ENCODE data around the gene DNAJC17.

Gene DNAJC17

DNA sequence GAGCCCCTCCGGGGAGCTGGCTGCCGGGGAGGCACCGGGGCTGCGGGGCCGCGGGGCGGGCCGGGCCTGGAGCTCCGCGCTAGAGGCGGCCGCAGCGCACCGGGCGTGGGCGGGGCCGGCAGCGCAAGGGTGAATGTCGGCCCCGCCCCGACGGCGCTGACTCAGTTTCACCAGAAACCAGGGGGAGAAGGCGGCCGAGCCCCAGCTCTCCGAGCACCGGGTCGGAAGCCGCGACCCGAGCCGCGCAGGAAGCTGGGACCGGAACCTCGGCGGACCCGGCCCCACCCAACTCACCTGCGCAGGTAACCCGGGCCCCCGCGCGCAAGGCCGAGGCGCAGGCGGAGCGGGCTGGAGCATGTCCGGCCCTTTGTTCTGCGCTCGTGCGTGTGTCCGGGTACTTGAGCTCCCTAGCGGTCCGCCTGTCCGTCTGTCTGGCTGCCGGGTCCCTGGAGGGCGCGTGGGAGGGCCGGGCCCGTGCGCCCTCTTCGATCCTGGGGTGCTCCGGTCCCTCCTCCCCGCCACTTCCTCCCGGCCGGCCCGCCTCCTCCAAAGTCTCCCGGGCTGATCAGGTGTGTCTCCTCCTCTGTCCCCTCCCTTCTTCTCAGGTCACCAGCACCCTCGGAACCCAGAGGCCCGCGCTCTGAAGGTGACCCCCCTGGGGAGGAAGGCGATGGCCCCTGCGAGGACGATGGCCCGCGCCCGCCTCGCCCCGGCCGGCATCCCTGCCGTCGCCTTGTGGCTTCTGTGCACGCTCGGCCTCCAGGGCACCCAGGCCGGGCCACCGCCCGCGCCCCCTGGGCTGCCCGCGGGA is 36.8 kb upstream of the DNAJC17 start, which contains the start of gene SPINT1:
Gene SPINT1 (plus strand): TSS at position 164 of the 811 bp plus-strand sequence. CDS start 507 bp downstream, at position 671.
- Mint-ChIP-seq H3K27me3 (no peaks in the 10 kb centered on the region), H3K36me3 (no peaks in the 10 kb centered on the region)

DNA sequence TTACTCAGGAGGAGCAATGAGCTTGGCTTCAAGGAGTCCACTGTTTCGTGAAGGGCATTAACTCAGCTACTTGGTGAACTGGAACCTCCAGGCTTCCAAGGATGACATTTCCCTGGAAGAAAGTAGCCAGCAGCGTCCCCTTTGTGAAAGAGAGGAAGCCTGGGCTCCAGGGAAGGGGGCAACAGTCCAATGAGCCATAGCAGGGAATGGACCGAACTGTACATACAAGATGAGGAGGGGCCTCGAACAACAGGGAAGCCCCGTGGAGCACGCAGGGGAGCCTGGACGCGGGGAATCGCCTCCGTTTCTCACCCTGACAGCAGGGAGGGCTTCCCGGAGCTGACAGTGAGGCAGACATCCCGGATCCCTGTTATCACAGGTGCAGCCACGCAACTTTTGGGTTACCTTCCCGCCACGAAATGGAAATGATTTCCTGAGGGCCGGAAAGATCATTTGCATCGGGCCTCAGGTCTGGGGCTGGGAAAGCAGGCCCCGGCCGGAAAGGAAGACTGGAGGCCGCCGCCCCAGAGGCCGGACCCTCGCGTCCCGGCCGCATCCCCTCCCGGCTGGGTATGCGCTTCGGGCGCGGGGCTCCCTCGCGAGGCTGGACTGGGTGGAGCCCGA is 36.1 kb upstream of the DNAJC17 start:
- H3K9me3 Mint-ChIP-seq, result no peaks in the 10 kb centered on the region
- no peak overlapping the region for H3K27ac Mint-ChIP-seq
- no peaks in the 10 kb centered on the region for H3K27me3 Mint-ChIP-seq
- H3K4me3 Mint-ChIP-seq, result peak overlapping the region; percentile 83
- no peak for ATAC-seq (ENCODE audit: low read depth)
- DNase-seq (ENCODE audit: low spot score in 2 of 2), result no peak
- no peaks in the 10 kb centered on the region for H3K36me3 Mint-ChIP-seq
- peaks cover 28% of the 10 kb centered on the region for H3K4me1 Mint-ChIP-seq

More for the DNA sequence above, 36.8 kb upstream of the DNAJC17 start, which contains the start of gene SPINT1:
- peak; percentile 55 for ATAC-seq (ENCODE audit: low read depth)
- peaks cover 28% of the 10 kb centered on the region for H3K4me1 Mint-ChIP-seq
- peak within 1 kb of the TSS; percentile 83 for H3K4me3 Mint-ChIP-seq
- peak; percentile 25 to 56 for DNase-seq (ENCODE audit: low spot score in 2 of 2)
- H3K9me3 Mint-ChIP-seq, result no peaks in the 10 kb centered on the region
- H3K27ac Mint-ChIP-seq, result peak within 1 kb of the TSS; percentile 58

- Mint-ChIP-seq H3K4me3 (no peak overlapping the region), H3K27ac (no peak overlapping the region), H3K36me3 (no peaks in the 10 kb centered on the region), H3K4me1 (peaks cover 16% of the 10 kb centered on the region), H3K9me3 (no peaks in the 10 kb centered on the region), H3K27me3 (no peaks in the 10 kb centered on the region)
- DNase-seq (ENCODE audit: low spot score in 2 of 2) (no peak), ATAC-seq (ENCODE audit: low read depth) (no peak)
Observed at GRCh38 chr15:40841741-40842140, 34.5 kb upstream of the DNAJC17 start.

- Mint-ChIP-seq H3K4me1 (peaks cover 3% of the 10 kb centered on the region), H3K27ac (no peak overlapping the region), H3K9me3 (no peaks in the 10 kb centered on the region), H3K36me3 (no peaks in the 10 kb centered on the region), H3K27me3 (no peaks in the 10 kb centered on the region), H3K4me3 (no peak overlapping the region)
- no peak for ATAC-seq (ENCODE audit: low read depth)
- DNase-seq (ENCODE audit: low spot score in 2 of 2), result no peak
Observed at GRCh38 chr15:40838756-40839155, 31.5 kb upstream of the DNAJC17 start.

DNA sequence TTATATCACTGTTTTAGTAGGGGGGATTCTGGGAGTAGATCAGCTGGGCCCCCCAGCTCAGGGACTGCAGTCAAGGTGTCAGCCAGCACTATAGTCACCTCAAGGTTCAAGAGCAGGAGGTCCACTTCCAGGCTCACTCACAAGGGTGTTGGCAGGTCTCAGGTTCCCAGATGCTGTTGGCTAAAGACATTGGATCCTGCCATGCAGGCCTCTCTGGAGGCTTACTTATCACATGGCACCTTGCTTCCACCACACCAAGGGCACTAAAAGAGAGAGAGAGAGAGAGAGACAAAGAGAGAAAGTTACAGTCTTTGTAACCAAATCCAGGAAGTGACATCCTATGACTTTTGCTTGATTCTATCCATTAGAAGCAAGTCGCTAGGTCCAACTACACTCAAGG is 28.7 kb upstream of the DNAJC17 start:
- no peak for ATAC-seq (ENCODE audit: low read depth)
- no peak overlapping the region for H3K27ac Mint-ChIP-seq
- H3K9me3 Mint-ChIP-seq, result peaks cover 2% of the 10 kb centered on the region

GRCh38 chr15:40832903-40833302 is 25.6 kb upstream of the DNAJC17 start:
- Mint-ChIP-seq H3K4me1 (no peaks in the 10 kb centered on the region), H3K9me3 (peaks cover 2% of the 10 kb centered on the region)

More for the DNA sequence above, 28.7 kb upstream of the DNAJC17 start:
- Mint-ChIP-seq H3K27me3 (no peaks in the 10 kb centered on the region), H3K36me3 (peaks cover 5% of the 10 kb centered on the region), H3K4me1 (no peaks in the 10 kb centered on the region), H3K4me3 (no peak overlapping the region)
- DNase-seq (ENCODE audit: low spot score in 2 of 2), result no peak

GRCh38 chr15:40831861-40832260 is 24.6 kb upstream of the DNAJC17 start:
- Mint-ChIP-seq H3K36me3 (peaks cover 5% of the 10 kb centered on the region), H3K4me1 (no peaks in the 10 kb centered on the region), H3K27me3 (no peaks in the 10 kb centered on the region), H3K27ac (no peak overlapping the region), H3K9me3 (peaks cover 2% of the 10 kb centered on the region), H3K4me3 (no peak overlapping the region)
- DNase-seq (ENCODE audit: low spot score in 2 of 2), result no peak
- ATAC-seq (ENCODE audit: low read depth), result no peak

More at GRCh38 chr15:40832903-40833302, 25.6 kb upstream of the DNAJC17 start:
- Mint-ChIP-seq H3K27me3 (no peaks in the 10 kb centered on the region), H3K36me3 (peaks cover 5% of the 10 kb centered on the region), H3K27ac (no peak overlapping the region), H3K4me3 (no peak overlapping the region)
- DNase-seq (ENCODE audit: low spot score in 2 of 2) (no peak), ATAC-seq (ENCODE audit: low read depth) (no peak)

GRCh38 chr15:40830884-40831283 is 23.6 kb upstream of the DNAJC17 start:
- peaks cover 5% of the 10 kb centered on the region for H3K36me3 Mint-ChIP-seq

GRCh38 chr15:40829115-40829514 is 21.8 kb upstream of the DNAJC17 start:
- Mint-ChIP-seq H3K9me3 (peaks cover 2% of the 10 kb centered on the region), H3K36me3 (peaks cover 5% of the 10 kb centered on the region), H3K27ac (no peak overlapping the region), H3K4me3 (no peak overlapping the region), H3K27me3 (no peaks in the 10 kb centered on the region), H3K4me1 (no peaks in the 10 kb centered on the region)
- no peak for ATAC-seq (ENCODE audit: low read depth)
- no peak for DNase-seq (ENCODE audit: low spot score in 2 of 2)

More at GRCh38 chr15:40830884-40831283, 23.6 kb upstream of the DNAJC17 start:
- DNase-seq (ENCODE audit: low spot score in 2 of 2) (no peak), ATAC-seq (ENCODE audit: low read depth) (no peak)
- Mint-ChIP-seq H3K27me3 (no peaks in the 10 kb centered on the region), H3K9me3 (peaks cover 2% of the 10 kb centered on the region), H3K4me1 (no peaks in the 10 kb centered on the region), H3K27ac (no peak overlapping the region), H3K4me3 (no peak overlapping the region)

DNA sequence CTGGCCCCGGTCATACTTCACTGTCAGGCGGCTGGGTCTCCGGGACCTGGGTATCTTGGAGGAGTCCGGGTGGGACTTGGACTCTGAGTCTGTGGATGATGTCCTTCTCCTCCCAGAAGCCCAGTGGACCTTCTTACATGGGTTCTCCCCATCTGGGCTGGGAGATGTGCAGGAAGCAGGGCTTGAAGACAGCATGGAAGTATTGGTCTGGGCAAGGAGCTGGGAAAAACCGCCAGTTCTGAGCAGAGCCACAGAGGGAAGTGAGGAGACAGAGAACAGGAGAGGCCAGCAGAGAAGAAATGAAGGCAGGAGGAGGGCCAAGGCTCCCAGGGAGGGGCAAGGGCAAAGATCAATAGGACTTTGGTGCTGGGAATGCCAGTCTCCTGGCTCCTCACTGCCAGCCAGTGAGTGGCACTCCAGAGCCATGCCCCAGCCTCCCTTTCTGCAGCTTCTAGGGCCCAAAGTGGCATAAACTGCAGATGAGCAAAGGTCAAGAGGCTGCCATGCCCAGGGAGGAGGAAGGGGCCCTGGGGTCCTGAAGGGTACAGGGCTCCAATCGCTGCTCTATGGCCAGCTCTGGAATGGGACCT is 21.3 kb upstream of the DNAJC17 start, which contains the start of gene PPP1R14D:
Gene PPP1R14D (minus strand): TSS at position 262 of the 590 bp plus-strand sequence. CDS start 67 bp downstream, at position 195.
- ATAC-seq (ENCODE audit: low read depth) (no peak), DNase-seq (ENCODE audit: low spot score in 2 of 2) (no peak)
- no peaks in the 10 kb centered on the region for H3K27me3 Mint-ChIP-seq
- no peaks in the 10 kb centered on the region for H3K4me1 Mint-ChIP-seq
- no peak within 1 kb of the TSS for H3K27ac Mint-ChIP-seq
- no peak within 1 kb of the TSS for H3K4me3 Mint-ChIP-seq
- H3K9me3 Mint-ChIP-seq, result peaks cover 2% of the 10 kb centered on the region
- H3K36me3 Mint-ChIP-seq, result peaks cover 5% of the 10 kb centered on the region

DNA sequence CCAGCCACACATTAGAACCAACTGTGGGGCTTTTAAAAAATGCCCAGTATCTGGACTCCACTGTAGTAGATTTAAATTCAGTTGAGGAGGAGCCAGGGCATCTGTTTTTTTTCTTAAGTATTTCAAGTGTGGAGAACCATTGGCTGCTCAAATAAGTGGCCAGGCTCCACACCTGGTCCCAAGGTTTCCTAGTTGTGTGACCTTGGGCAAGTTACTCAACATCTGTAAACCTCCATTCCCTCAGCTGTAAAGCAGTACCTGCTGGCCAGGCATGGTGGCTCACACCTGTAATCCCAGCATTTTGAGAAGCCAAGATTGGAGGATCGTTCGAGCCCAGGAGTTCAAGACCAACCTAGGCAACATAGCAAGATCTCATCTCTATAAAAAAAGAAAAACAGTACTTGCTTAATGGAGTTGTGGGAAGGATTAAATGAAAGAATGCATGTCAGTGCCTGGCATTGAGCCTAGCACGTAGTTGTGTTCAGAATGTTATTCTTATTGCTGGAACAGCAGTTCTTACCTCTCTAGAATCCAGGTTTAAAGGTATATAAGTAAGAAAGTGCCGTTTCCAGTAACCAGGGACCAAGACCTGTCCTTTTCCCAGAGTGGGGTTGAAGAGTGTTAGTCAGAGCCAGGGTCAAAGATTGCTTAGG is 19.3 kb upstream of the DNAJC17 start:
- no peak overlapping the region for H3K27ac Mint-ChIP-seq
- ATAC-seq (ENCODE audit: low read depth) (no peak), DNase-seq (ENCODE audit: low spot score in 2 of 2) (no peak)
- H3K9me3 Mint-ChIP-seq, result no peaks in the 10 kb centered on the region
- no peaks in the 10 kb centered on the region for H3K27me3 Mint-ChIP-seq
- H3K36me3 Mint-ChIP-seq, result peaks cover under 1% of the 10 kb centered on the region
- no peak overlapping the region for H3K4me3 Mint-ChIP-seq
- no peaks in the 10 kb centered on the region for H3K4me1 Mint-ChIP-seq

DNA sequence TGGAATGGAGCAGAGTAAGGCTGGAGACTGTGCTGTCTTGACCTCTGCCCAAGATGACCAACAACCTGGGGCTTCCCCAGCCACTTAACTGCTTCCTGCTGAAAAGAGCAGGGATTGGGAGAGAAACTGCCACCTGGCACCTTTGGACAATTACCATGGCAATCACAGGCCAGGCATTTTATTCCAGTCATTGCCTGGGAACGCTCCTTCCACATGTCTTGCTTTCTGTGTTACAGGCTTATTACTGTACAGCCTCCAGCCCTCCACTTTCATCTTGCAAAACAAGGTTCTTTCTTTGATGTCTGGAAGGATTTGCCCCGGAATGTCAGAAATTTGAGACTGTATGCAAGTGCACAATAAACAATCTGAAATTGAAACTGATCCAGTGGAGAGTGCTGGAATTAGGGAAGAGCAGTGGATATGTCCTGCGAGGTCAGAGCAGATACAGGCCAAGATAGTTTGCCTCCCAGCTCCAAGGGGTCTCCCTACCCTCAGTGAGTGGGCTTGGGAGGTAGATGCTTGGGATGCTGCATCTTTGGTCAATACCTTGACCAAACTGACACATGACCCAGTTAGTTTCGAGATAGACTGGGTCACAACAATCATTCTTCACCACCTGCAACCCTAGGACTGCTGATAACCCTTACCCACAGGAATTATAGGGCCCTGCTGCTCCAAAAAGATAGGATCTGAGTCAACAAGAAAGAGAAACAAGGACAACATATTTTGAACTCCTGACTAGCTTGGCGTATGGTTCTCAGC is 18.6 kb upstream of the DNAJC17 start:
- no peaks in the 10 kb centered on the region for H3K36me3 Mint-ChIP-seq
- H3K9me3 Mint-ChIP-seq, result no peaks in the 10 kb centered on the region
- H3K27ac Mint-ChIP-seq, result no peak overlapping the region
- H3K27me3 Mint-ChIP-seq, result no peaks in the 10 kb centered on the region
- H3K4me3 Mint-ChIP-seq, result no peak overlapping the region
- ATAC-seq (ENCODE audit: low read depth), result no peak
- no peak for DNase-seq (ENCODE audit: low spot score in 2 of 2)
- no peaks in the 10 kb centered on the region for H3K4me1 Mint-ChIP-seq

- Mint-ChIP-seq H3K27ac (no peak overlapping the region), H3K36me3 (no peaks in the 10 kb centered on the region), H3K27me3 (no peaks in the 10 kb centered on the region), H3K4me1 (no peaks in the 10 kb centered on the region), H3K9me3 (no peaks in the 10 kb centered on the region), H3K4me3 (no peak overlapping the region)
- no peak for DNase-seq (ENCODE audit: low spot score in 2 of 2)
- ATAC-seq (ENCODE audit: low read depth), result no peak
Observed at GRCh38 chr15:40823572-40824343, 16.5 kb upstream of the DNAJC17 start.

Data from memory B cell (primary cell).